OCI-M1 (cell line): ENCODE data around the gene LCE6A.

ENCODE experiments used
- DNase-seq: peaks from one replicate; lab custom pipeline; 2025; lab: John Stamatoyannopoulos, UW

LCE6A gene

GRCh38 chr1:152876827-152877226 is 34.2 kb downstream of the LCE6A start:
- no peak for DNase-seq

DNA sequence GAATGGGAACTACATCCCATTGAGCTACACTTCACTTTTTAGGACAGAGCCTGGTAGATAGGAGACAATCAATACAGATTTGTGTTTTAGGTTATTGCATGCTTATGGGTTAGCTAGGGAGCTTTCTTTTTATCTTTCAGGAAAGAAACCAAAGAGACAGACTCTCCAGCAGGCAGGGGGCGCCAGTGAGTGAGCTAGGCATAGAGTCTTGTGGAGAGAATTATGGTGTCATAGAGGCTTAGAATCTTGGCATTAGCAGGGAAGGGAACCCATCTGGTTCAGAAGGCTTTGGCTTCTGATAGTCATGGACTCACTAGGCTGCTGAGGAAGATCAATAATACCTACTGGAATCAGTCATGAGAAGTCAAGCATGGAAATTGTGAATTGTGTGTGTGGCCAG is 35.4 kb downstream of the LCE6A start, which contains the start of gene SMCP:
TSS of gene SMCP (plus strand) at position 281 of the 400 bp plus-strand sequence. CDS start 6,101 bp downstream, outside the sequence.
- peak; percentile 64 for DNase-seq

DNA sequence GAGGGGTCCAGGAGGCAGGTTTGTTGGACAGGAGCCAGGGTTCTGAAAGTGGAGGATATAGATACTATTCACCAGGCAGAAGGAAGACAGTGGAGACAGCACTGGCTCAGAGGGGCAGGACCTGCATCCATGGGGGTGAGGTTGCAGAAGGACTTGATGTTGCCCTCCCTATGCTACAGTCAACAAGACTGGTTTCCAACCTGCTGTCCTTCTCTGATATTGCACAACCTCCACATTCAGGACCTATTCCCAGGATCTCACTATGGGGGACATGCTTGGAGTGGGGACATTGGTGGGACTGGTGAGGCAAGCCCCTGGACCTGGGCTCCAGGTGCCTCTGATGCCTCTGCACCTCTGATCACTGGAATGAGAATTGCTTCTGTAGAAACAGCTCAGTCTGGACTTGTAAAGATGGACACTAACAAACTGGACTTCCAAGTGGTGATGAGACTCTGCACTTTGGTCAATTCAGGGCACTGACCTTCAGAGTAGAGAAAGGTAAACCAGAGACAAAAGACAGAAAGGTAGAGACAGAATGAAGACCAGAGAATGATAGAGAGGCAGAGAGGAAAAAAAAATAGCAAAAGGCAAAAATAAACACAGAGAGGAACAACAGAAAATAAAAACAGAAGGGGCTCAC is 37.0 kb downstream of the LCE6A start:
- no peak for DNase-seq

- DNase-seq: no peak
Observed at GRCh38 chr1:152880316-152880715, 37.7 kb downstream of the LCE6A start.

GRCh38 chr1:152880907-152881306 is 38.3 kb downstream of the LCE6A start:
- peak; percentile 62 for DNase-seq

- no peak for DNase-seq
Observed at GRCh38 chr1:152884085-152884484, 41.4 kb downstream of the LCE6A start.

- no peak for DNase-seq
Observed at GRCh38 chr1:152884506-152884905, 41.9 kb downstream of the LCE6A start.

GRCh38 chr1:152884966-152885624 is 42.4 kb downstream of the LCE6A start:
- no peak for DNase-seq

- DNase-seq: no peak
Observed at GRCh38 chr1:152886085-152886484, 43.4 kb downstream of the LCE6A start.

GRCh38 chr1:152886758-152887409 is 44.2 kb downstream of the LCE6A start:
- DNase-seq: no peak

GRCh38 chr1:152888126-152888525 is 45.5 kb downstream of the LCE6A start:
- no peak for DNase-seq
